GM18517 (cell line): Measurements from ENCODE around the gene GNB1L.

Source experiments
- ATAC-seq: cut with Tn5 transposase; IDR thresholded peaks from one replicate; pipeline ENCODE4 v1.9.1; 2021; ENCODE audit warnings: mild to moderate bottlenecking, moderate library complexity; ENCODE audit not compliant: unreplicated experiment

The GNB1L gene

GRCh38 chr22:19755145-19755710, 99.4 kb downstream of the GNB1L start:
- no peak for ATAC-seq

GRCh38 chr22:19754701-19755144, 100.0 kb downstream of the GNB1L start:
- ATAC-seq: no peak

GRCh38 chr22:19753996-19754700, 100.5 kb downstream of the GNB1L start:
- ATAC-seq: no peak

- ATAC-seq: no peak
Observed at GRCh38 chr22:19753090-19753842, 101.4 kb downstream of the GNB1L start.

- ATAC-seq: no peak
Observed at GRCh38 chr22:19751497-19752245, 103.0 kb downstream of the GNB1L start.

GRCh38 chr22:19750507-19751490, 103.9 kb downstream of the GNB1L start:
- ATAC-seq: no peak

- no peak for ATAC-seq
Observed at GRCh38 chr22:19749876-19750275, 104.8 kb downstream of the GNB1L start.

GRCh38 chr22:19748991-19749664, 105.5 kb downstream of the GNB1L start:
- no peak for ATAC-seq

- ATAC-seq: no peak
Observed at GRCh38 chr22:19748139-19748538, 106.5 kb downstream of the GNB1L start.

- ATAC-seq: no peak
Observed at GRCh38 chr22:19747551-19747950, 107.1 kb downstream of the GNB1L start.

GRCh38 chr22:19746726-19747125, 107.9 kb downstream of the GNB1L start:
- no peak for ATAC-seq

GRCh38 chr22:19745155-19746101, 109.2 kb downstream of the GNB1L start:
- no peak for ATAC-seq

- no peak for ATAC-seq
Observed at GRCh38 chr22:19744350-19745006, 110.2 kb downstream of the GNB1L start.

GRCh38 chr22:19743651-19744050, 111.0 kb downstream of the GNB1L start:
- ATAC-seq: no peak

- no peak for ATAC-seq
Observed at GRCh38 chr22:19743081-19743480, 111.6 kb downstream of the GNB1L start.

- ATAC-seq: no peak
Observed at GRCh38 chr22:19742160-19743066, 112.3 kb downstream of the GNB1L start.

GRCh38 chr22:19741053-19741452, 113.6 kb downstream of the GNB1L start:
- ATAC-seq: no peak
